Suppressor macrophage treated with lipopolysaccharide for 4 hours (primary cell): ENCODE measurements around the gene ANGPTL1.
"Not testable (repeated sequence)": the region's sequence is repeated elsewhere in the genome, so short reads cannot be mapped to it uniquely, and the experiment has no call there.

Experiments
- DNase-seq: peaks from one replicate; pipeline ENCODE4 v3.0.0-alpha.2; 2020

ANGPTL1 gene

GRCh38 chr1:178864326-178864725 lies 6.6 kb downstream of the ANGPTL1 start:
- DNase-seq: no peak

DNA sequence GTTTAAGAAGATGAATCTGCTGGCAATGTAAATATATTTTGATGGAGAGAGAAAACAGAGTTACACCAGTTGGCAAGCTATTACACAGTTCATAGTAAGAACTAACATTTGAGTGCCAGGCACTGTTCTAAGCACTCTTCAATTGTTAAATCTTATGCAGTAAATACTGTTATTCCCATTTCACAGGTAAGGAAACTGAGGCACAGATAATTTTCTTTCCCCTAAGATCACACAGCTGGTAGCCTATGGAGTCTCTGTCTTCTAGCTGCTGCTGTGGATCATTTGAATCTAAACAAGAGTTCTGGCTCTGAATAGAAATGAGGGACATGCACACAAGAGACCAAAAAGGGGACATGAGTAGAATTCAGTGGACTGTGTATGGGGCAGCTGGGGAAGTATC lies 8.0 kb downstream of the ANGPTL1 start:
- DNase-seq: no peak

DNA sequence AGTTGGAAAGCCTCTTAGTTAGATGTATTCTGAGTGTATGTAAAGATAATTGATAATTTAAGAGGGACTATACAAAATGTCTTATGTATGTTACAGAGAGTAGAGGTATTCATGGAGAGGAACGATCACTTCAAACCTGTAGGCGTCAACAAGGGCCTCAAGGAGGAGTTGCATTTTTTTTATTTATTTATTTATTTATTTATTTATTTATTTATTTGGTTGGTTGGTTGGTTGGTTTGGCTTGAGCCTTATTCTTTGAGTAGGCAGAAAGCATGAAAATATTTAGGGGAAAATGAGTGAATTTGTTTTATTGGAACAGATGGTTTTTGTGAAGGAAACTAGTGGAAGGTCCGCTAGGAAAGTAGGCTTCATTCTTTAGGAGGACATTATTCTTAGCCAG lies 8.5 kb downstream of the ANGPTL1 start:
- DNase-seq: no peak

DNA sequence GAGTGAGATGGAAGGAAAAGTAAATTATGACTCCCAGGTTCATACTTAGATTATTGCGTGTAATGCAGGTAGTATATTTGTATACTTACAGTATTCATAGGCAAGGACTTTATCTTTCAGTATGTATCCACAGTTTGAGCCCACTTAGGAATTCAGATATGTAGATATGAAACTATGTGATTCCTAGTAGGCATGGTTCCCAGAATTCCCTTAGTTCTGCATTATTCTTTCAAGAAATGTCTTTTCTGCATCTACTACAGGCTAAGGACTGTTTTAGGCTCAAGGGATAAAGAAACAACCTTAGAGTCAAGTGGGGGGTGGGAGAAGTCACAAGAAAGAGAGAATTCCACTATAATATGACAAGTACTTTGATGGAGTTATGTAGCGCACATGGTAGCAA lies 13.8 kb downstream of the ANGPTL1 start:
- no peak for DNase-seq

GRCh38 chr1:178849918-178850317 lies 21.0 kb downstream of the ANGPTL1 start:
- no peak for DNase-seq

DNA sequence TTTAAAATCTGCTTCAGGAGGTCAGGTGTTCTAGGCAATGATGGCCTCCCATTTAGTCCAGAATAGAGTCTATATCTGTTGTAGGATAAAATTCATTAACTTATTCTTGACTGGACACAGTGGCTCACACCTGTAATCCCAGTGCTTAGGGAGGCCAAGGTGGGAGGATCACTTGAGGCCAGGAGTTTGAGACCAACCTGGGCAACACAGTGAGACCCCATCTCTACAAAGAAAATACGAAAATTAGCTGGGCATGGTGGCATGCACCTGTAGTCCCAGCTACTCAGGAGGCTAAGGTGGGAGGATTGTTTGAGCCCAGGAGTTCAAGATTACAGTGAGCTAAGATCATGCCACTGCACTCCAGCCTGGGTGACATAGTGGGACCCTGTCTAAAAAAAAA lies 23.0 kb downstream of the ANGPTL1 start:
- DNase-seq: not testable (repeated sequence)

- DNase-seq: no peak
These were observed 23.5 kb downstream of the ANGPTL1 start for GRCh38 chr1:178847396-178847849.

GRCh38 chr1:178846306-178846705 lies 24.6 kb downstream of the ANGPTL1 start:
- no peak for DNase-seq

DNA sequence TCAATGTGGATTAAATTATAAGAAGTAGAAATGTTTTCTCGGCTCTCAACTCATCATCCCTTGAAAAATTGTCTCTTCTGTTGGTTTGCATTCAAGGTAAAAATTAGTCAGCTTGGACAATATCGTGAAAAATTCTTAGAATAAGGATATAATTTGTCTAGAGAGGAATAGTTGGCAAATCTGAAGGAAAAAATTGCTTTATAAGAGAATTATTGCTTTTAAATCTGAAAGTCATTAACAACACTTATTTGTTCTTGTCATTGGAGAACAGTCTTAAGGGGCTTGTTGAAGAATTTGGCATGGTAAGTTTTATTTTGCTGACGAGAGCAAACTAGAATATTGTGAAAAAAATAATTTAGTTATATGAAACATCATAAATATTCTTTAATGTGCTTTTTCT lies 26.4 kb downstream of the ANGPTL1 start:
- DNase-seq: no peak

DNA sequence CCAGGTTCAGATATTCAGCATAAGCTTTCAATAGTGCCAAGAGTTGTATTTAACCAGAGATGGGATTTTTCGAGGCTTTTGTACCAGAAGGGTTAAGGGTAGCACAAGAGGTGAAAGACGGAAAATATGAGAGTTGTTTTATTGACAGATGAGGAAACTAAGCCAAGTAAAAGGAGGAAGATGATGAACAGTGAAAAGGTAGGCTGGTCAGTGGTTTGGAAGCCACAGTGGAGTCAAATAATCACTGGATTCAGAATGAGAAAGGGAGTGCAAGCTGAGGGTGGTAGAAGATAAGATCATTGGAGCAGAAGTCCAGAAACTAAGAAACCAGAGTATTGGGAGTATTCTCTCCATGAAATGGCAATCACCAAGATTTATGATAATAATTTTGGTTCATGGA lies 45.7 kb downstream of the ANGPTL1 start:
- DNase-seq: no peak

GRCh38 chr1:178821134-178821866 lies 49.6 kb downstream of the ANGPTL1 start:
- DNase-seq: no peak

- no peak for DNase-seq
These were observed 51.8 kb downstream of the ANGPTL1 start for GRCh38 chr1:178819123-178819522.

GRCh38 chr1:178818416-178818815 lies 52.5 kb downstream of the ANGPTL1 start:
- DNase-seq: no peak

DNA sequence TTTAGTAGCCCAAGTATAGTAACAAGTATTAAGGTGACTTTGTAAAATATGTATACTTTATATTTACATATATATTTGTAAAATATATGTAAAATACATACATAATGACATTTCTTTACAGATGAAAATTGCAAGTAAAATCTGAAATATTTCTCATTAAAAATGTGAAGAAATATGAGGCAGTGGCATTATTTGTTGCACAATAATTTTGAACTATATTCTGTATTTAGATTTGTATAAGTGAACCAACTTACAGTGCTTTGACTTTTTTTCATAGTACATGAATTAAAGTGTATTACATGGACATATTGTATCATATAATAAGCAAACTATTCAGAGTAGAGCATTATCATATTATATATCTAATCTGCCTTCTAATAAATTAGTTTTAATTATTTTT lies 60.3 kb downstream of the ANGPTL1 start:
- no peak for DNase-seq

DNA sequence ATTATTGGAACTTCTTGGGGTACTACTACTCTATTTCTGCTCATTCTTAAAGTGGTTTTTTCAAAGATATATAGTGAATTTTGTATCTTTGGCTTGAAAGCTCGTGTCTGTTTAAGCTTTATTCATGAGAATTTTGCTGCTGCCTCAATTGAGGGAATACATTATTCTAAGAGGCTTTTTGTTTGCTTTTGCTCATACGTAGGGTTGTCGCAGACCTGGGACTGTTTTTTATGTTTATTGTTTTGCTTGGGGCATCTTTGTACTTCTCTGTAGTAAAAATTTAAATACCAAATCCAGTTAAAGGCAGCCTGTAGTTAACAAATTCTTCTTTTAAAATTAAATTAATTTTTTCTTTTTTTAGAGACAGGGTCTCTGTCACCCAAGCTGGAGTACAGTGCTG lies 62.3 kb downstream of the ANGPTL1 start:
- DNase-seq: no peak

DNA sequence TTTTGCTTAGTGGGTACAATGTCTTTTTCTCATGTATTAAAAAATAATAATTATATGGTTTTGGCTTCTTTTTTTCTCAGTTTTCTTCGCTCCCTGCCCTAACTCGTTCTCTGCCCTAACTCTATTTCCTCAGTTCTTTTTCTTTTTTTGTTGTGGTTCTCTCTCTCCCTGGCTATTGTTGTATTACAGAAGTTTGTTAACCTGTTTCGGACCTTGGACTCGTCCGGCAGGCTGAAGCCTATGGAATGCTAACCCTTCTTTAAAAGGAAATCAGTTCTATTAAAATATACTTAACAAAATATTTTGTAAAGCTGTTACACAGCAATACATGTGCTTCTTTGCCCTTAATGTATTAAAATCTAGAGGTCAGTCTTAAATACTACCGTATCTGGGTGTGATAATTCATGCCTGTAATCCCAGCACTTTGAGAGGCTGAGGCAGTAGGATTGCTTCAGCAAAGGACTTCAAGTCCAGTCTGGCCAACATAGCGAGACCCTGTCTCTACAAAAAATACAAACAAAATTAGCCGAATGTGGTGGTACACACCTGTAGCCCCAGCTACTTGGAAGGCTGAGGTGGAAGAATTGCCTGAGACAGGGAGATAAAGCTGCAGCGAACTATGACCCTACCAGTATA lies 64.1 kb downstream of the ANGPTL1 start:
- DNase-seq: no peak

GRCh38 chr1:178802873-178803272 lies 68.0 kb downstream of the ANGPTL1 start:
- DNase-seq: no peak
